Left lung (tissue), 10 donors: ENCODE measurements around the gene MTR. TPM values are rescaled to one million over a fixed set of nuclear protein-coding genes. Genes with fewer than 3 reads are reported as not detected.

Source experiments
- ATAC-seq: fragments of 200-7000 bp; cut with Tn5 transposase; one replicate; pipeline ENCODE4 v1.9.1; 2020; ENCODE audit warnings: moderate library complexity
- DNase-seq, 4 donors: peaks; one replicate each; pipeline ENCODE4 v3.0.0-alpha.2; 2013 to 2020
- H3K27ac ChIP-seq, 2 donors: fragments of 200-600 bp; sonication (generic) in 1 of 2; one replicate each; pipeline versions ENCODE4 v1.5.0 to v1.8.0; 2020 to 2021
- H3K27me3 ChIP-seq, 2 donors: fragments of 200-600 bp; sonication (generic) in 1 of 2; one replicate each; pipeline versions ENCODE4 v1.5.0 to v1.8.0; 2020 to 2021
- H3K36me3 ChIP-seq, 2 donors: fragments of 200-600 bp; sonication (generic) in 1 of 2; one replicate each; pipeline versions ENCODE4 v1.5.0 to v1.8.0; 2020 to 2021
- H3K4me1 ChIP-seq, 2 donors: fragments of 200-600 bp; one replicate each; pipeline ENCODE4 v1.8.0; 2021
- H3K4me3 ChIP-seq, 2 donors: fragments of 200-600 bp; sonication (generic) in 1 of 2; one replicate each; pipeline versions ENCODE4 v1.5.0 to v1.8.0; 2020 to 2021; ENCODE audit warnings: mild to moderate bottlenecking in 1 of 2
- H3K9me3 ChIP-seq, 2 donors: fragments of 200-600 bp; sonication (generic) in 1 of 2; one replicate each; pipeline versions ENCODE4 v1.5.0 to v1.8.0; 2020 to 2021
- intact Hi-C, 2 donors: fragments of 100-400 bp; cut with DNase I; formaldehyde crosslinking; loops; one replicate each; pipeline versions ENCODE4 v1.11.2 to v1.14.2; 2022
- polyA plus RNA-seq, 6 donors: library from polyadenylated mRNA; unstranded; fragments of 120-200 nt; gene quantifications; one replicate each; pipeline ENCODE4 v1.2.1, GENCODE V29; 2013; ENCODE audit not compliant: insufficient read length in 6 of 6
- total RNA-seq, 2 donors: library from RNA; stranded (reverse); fragmentation: NEBNext Ultra II Directional; extraction: Animal tissue kit (Norgen Biotek cat#: 25700); gene quantifications; one replicate each; pipeline ENCODE4 v1.2.1, GENCODE V29; 2021
- TF ChIP-seq, protein P1 (sequence below), 2 donors: fragments of 200-600 bp; sonication (generic) in 1 of 2; IDR thresholded peaks; one replicate each; pipeline versions ENCODE4 v1.5.0 to v1.8.0; 2021; ENCODE audit warnings: antibody characterized with exemption in 2 of 2
- donor health status: DM: no; HTN: yes; CAD: no.
- donor health status: DM: no; HTN: no; CAD: no.

The MTR gene
- total and polyA plus RNA-seq, 8 donors: 35.9 to 52.2 (median 42.3) TPM

DNA sequence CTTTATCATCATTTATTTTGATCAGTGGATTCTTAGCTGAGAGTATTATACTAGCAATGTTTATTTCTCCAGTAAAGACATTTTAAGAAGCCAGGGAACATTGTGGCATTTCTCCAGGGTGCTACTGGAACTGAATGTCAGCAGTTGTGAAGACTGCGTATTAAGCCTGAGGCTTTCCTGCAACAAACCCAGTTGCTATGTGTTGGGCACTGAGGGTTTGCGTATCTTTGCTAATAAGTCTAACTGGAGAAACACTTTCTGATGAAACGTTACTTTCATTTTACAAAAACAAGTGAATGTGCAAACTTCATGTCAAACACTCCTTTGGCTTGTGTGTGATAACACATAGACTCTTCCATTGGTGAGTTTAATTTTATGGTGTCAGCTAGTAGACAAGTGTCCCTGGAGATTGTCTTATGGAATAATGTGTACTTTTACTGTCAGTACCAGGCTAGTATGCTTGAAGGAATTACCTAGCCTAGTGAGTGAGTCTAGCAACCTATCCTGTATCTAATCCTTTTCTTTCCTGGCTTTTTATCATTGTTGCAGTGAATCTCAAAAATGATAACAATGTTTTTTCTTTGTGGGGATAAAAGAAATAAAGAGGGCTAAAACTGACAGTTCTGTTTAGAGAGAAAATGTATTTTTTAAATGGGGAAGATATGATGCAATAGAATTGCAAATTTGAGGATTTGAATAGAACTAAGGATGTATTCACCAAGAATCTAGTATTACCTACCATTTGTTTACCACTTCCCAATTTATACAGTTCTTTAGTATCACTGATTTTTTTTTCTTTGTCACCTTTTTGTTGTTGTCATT, 70.1 kb downstream of the MTR start:
- ATAC-seq (no peak), DNase-seq (peak in 1 of 4 donors; percentile 8)
- Histone ChIP-seq H3K4me1 (peaks cover 0 to 11% of the 10 kb centered on the region in 2 donors), H3K27me3 (no peaks in the 10 kb centered on the region), H3K27ac (no peak overlapping the region), H3K9me3 (no peaks in the 10 kb centered on the region), H3K36me3 (peaks cover 0 to 61% of the 10 kb centered on the region in 2 donors), H3K4me3 (no peak overlapping the region)
- intact Hi-C loops: loop anchor here in 1 of 2 donors (5.0 kb wide), 1 partner anchor 108 kb away; no protein-coding TSS in a partner anchor
- TF ChIP-seq, protein P1, sequence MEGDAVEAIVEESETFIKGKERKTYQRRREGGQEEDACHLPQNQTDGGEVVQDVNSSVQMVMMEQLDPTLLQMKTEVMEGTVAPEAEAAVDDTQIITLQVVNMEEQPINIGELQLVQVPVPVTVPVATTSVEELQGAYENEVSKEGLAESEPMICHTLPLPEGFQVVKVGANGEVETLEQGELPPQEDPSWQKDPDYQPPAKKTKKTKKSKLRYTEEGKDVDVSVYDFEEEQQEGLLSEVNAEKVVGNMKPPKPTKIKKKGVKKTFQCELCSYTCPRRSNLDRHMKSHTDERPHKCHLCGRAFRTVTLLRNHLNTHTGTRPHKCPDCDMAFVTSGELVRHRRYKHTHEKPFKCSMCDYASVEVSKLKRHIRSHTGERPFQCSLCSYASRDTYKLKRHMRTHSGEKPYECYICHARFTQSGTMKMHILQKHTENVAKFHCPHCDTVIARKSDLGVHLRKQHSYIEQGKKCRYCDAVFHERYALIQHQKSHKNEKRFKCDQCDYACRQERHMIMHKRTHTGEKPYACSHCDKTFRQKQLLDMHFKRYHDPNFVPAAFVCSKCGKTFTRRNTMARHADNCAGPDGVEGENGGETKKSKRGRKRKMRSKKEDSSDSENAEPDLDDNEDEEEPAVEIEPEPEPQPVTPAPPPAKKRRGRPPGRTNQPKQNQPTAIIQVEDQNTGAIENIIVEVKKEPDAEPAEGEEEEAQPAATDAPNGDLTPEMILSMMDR (IDR thresholded peaks at IDR 0.05): no peak

DNA sequence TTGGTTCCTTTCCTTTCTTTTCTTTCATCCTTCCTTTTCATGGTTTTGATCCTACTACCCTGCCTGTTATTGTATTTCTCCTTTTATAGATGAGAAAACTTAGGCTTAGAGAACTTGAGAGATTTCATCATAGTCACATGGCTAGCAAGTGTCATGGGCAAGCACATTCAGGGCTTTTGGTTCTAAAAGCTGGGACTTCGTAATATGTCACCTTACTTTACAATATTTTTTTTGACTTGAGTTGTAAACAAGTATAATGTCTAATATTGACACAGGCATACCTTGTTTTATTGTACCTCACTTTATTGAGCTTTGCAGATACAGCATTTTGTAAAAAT, 70.7 kb downstream of the MTR start:
- ATAC-seq: no peak
- intact Hi-C loops: loop anchor here in 1 of 2 donors (5.0 kb wide), 1 partner anchor 108 kb away; no protein-coding TSS in a partner anchor
- no peak overlapping the region for H3K27ac ChIP-seq
- H3K4me1 ChIP-seq: peaks cover 0 to 15% of the 10 kb centered on the region in 2 donors
- TF ChIP-seq, protein P1 (IDR thresholded peaks at IDR 0.05): no peak
- H3K36me3 ChIP-seq: peaks cover 0 to 62% of the 10 kb centered on the region in 2 donors
- H3K9me3 ChIP-seq: no peaks in the 10 kb centered on the region
- no peak overlapping the region for H3K4me3 ChIP-seq
- no peak for DNase-seq
- no peaks in the 10 kb centered on the region for H3K27me3 ChIP-seq

DNA sequence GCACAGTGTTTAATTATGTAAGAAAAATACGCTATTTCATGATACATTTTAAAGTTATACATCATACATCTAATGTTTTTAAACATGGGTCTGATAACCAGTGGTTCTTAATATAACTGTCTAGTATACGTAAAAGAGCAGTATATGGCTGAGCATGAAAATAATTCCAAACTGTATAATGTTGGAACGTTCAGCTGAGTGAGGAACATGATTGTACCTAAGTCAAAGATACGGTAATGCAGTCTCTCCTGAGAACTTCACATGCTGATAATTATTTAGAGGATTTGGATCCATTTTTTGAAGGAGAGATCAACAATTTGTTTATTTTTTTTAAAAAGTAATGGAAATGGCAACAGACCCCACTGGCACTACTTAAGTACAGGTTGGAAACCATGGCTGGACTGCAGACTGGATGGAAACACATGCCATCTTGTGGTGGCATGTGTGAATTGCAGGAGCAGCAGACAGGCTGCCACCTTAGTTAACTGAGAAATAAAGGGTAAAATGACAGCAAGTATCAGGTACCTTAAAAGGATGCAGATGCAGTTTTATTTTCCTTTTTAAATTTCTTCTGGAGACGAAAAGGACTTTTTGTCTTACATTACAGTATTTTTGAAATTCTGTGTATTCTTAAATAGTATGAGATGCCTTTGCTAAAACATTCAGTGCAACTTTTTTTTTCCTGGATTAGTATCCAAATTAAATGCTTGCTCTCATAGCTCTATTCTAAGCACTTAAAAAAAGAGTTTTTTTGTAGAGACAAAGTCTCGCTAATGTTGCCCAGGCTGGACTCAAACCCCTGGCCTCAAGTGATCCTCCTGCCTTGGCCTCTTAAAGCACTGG, 73.8 kb downstream of the MTR start:
- peaks cover 0 to 51% of the 10 kb centered on the region in 2 donors for H3K36me3 ChIP-seq
- no peaks in the 10 kb centered on the region for H3K9me3 ChIP-seq
- DNase-seq: peak in 3 of 4 donors; percentile 12 to 48 (median 40)
- H3K27ac ChIP-seq: peak overlapping the region in 1 of 2 donors; percentile 78
- no peaks in the 10 kb centered on the region for H3K27me3 ChIP-seq
- intact Hi-C loops: loop anchor here in 1 of 2 donors (5.0 kb wide), 1 partner anchor 112 kb away; no protein-coding TSS in a partner anchor
- ATAC-seq: peak; percentile 91
- TF ChIP-seq, protein P1 (IDR thresholded peaks at IDR 0.05): peak; percentile 94
- H3K4me3 ChIP-seq: no peak overlapping the region
- peaks cover 0 to 23% of the 10 kb centered on the region in 2 donors for H3K4me1 ChIP-seq

DNA sequence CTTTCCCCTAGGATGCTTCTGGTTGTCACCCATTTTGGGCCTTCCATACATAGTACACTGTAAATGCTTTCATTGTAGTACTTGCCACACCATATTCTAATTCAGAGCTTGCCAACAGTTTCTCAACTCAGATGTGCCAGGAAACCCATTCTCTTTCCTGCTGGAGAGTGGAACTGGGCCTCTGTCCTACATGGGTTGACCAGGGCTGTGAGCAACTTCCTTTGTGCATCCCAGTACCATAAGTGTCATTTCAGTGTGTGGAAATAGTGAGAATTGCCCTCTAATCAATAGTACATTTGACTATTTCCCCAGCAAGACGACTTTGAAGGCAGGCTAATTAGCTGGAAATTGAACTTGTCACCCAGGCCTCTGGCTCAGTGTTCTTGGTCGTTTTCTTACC, 74.8 kb downstream of the MTR start:
- TF ChIP-seq, protein P1 (IDR thresholded peaks at IDR 0.05): no peak
- H3K36me3 ChIP-seq: peaks cover 0 to 43% of the 10 kb centered on the region in 2 donors
- H3K4me1 ChIP-seq: peaks cover 0 to 23% of the 10 kb centered on the region in 2 donors
- H3K4me3 ChIP-seq: no peak overlapping the region
- intact Hi-C loops: loop anchor here in 1 of 2 donors (5.0 kb wide), 1 partner anchor 113 kb away; no protein-coding TSS in a partner anchor
- no peaks in the 10 kb centered on the region for H3K27me3 ChIP-seq
- H3K9me3 ChIP-seq: no peaks in the 10 kb centered on the region
- DNase-seq: no peak
- H3K27ac ChIP-seq: peak overlapping the region in 1 of 2 donors; percentile 78
- ATAC-seq: peak; percentile 41
